SK-N-MC (cell line): Measurements from ENCODE around the gene B3GNT2.

Source experiments
- EZH2 ChIP-seq: fragments of 200-600 bp; sonication (generic); IDR thresholded peaks from one replicate; pipeline ENCODE4 v1.6.1; 2017; ENCODE audit warnings: antibody characterized with exemption
- POLR2AphosphoS5 ChIP-seq: IDR thresholded peaks from 2 replicates; pipeline ENCODE4 v1.6.1; 2012; ENCODE audit warnings: mild to moderate bottlenecking, low read depth, low read length, borderline replicate concordance

- TF ChIP-seq POLR2AphosphoS5 (no peak), EZH2 (no peak)
Observed at GRCh38 chr2:62229082-62229605, 33.2 kb downstream of the B3GNT2 start.
